GM12878 (cell line): ENCODE data around the gene ARHGEF18.

ENCODE experiments used
- BHLHE40 ChIP-seq, 2 experiments: fragments of 450-650 bp in 1 of 2; IDR thresholded peaks; 2 replicates each; pipeline ENCODE4 v1.6.1; 2011 to 2017; ENCODE audit warnings: low read depth in 2 of 2, borderline replicate concordance in 1 of 2, improper control_type of control experiment in 1 of 2, low read length in 1 of 2, mild to moderate bottlenecking in 1 of 2
- CHD2 ChIP-seq: IDR thresholded peaks from 2 replicates; pipeline ENCODE4 v1.6.1; 2011; ENCODE audit warnings: low read depth, low read length, improper control_type of control experiment, borderline replicate concordance
- CTCF ChIP-seq, 3 experiments: IDR thresholded peaks in 2 of 3; conservative IDR thresholded peaks in 1 of 3; 2 replicates each; pipeline ENCODE4 v1.5.1; 2011; ENCODE audit warnings: low read depth in 3 of 3, low read length in 3 of 3, mild to moderate bottlenecking in 3 of 3, control low read depth in 2 of 3, moderate library complexity in 2 of 3, inconsistent platforms in 1 of 3, mixed read lengths in 1 of 3; ENCODE audit not compliant: control insufficient read depth in 2 of 3, insufficient read depth in 1 of 3; ENCODE audit errors: extremely low read depth in 1 of 3
- HDAC2 ChIP-seq: fragments of 200-600 bp; sonication (generic); IDR thresholded peaks from 2 replicates; pipeline ENCODE4 v1.6.1; 2017
- MEF2B ChIP-seq: fragments of 450-650 bp; IDR thresholded peaks from 2 replicates; pipeline ENCODE4 v1.6.1; 2018; ENCODE audit warnings: mild to moderate bottlenecking, moderate library complexity; ENCODE audit not compliant: partially characterized antibody, poor library complexity, severe bottlenecking
- POLR2AphosphoS2 ChIP-seq: IDR thresholded peaks from 2 replicates; pipeline ENCODE4 v1.6.1; 2011; ENCODE audit warnings: low read depth, mild to moderate bottlenecking, low read length, improper control_type of control experiment, moderate library complexity
- SPI1 ChIP-seq: IDR thresholded peaks from 2 replicates; pipeline ENCODE4 v1.6.1; 2011; ENCODE audit warnings: low read depth, mild to moderate bottlenecking, low read length, moderate library complexity, borderline replicate concordance; ENCODE audit not compliant: insufficient read depth
- ZZZ3 ChIP-seq: IDR thresholded peaks from 2 replicates; pipeline ENCODE4 v1.6.1; 2011; ENCODE audit warnings: low read depth; ENCODE audit not compliant: control insufficient read depth, insufficient read length
- TF ChIP-seq, protein P1 (sequence below): IDR thresholded peaks from 2 replicates; pipeline ENCODE4 v1.6.1; 2012; ENCODE audit warnings: low read depth, low read length, improper control_type of control experiment

- no peak for TF ChIP-seq CTCF (IDR thresholded peaks at IDR 0.05 in 2 of 3, conservative IDR thresholded peaks at IDR 0.05 in 1 of 3; ENCODE audit: control insufficient read depth in 2 of 3, extremely low read depth in 1 of 3, insufficient read depth in 1 of 3, low read depth in 3 of 3, low read length in 3 of 3)
- no peak for TF ChIP-seq ZZZ3
- TF ChIP-seq BHLHE40 (IDR thresholded peaks at IDR 0.05; ENCODE audit: borderline replicate concordance in 1 of 2, low read depth in 2 of 2, low read length in 1 of 2): no peak
- TF ChIP-seq, protein P1, sequence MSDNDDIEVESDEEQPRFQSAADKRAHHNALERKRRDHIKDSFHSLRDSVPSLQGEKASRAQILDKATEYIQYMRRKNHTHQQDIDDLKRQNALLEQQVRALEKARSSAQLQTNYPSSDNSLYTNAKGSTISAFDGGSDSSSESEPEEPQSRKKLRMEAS: no peak
- no peak for TF ChIP-seq HDAC2
- no peak for TF ChIP-seq POLR2AphosphoS2
- TF ChIP-seq CHD2: no peak
- TF ChIP-seq MEF2B: no peak
- TF ChIP-seq SPI1: no peak
These were observed 7.1 kb downstream of the ARHGEF18 start for GRCh38 chr19:7355871-7356270.
